NOMO-1 (cell line): ENCODE data around the gene TNFRSF9.
"Not testable (repeated sequence)": the region's sequence is repeated elsewhere in the genome, so short reads cannot be mapped to it uniquely, and the experiment has no call there.

ENCODE experiments used
- DNase-seq, 2 experiments: peaks; one replicate each; lab custom pipeline; 2025; ENCODE audit not compliant: unreplicated experiment in 2 of 2; lab: John Stamatoyannopoulos, UW

The TNFRSF9 gene

DNA sequence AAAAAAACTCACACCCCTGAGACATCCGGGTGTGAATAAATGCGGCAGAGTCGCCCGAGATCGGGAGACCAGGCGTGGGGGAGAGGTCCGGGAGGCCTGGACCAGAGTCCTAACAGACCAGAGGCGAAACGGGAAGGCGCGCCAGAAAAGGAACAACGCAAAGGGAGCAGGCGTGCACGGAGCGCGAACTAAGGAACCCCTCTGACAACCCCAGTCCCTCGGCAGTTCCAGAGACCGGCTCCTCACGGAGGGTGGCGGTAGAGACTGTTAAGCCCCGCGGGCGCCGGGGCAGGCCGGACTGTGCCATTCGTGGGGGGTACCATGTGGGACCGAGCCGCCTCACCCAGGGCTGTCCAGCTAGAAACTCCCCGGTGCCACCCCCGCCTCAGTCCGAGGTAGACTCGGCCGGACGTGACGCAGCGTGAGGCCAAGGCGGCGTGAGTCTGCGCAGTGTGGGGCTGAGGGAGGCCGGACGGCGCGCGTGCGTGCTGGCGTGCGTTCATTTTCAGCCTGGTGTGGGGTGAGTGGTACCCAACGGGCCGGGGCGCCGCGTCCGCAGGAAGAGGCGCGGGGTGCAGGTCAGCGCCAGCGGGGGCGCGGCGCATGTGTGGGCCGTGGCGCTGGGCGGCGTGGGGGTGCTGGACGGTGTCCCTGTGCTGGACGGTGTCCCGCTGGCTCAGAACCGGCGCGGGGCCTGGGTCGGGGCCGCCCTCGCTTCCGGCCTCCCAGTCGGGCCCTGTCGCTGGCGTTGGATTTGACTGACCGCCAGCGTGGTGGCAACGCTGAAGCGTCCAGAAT lies 20.8 kb upstream of the TNFRSF9 start, which contains the start of gene PARK7:
Gene PARK7, plus strand, starts transcription at position 496 of the 798 bp plus-strand sequence. CDS start 1,075 bp downstream, outside the sequence.
- DNase-seq: peak; percentile 98 to 99

DNA sequence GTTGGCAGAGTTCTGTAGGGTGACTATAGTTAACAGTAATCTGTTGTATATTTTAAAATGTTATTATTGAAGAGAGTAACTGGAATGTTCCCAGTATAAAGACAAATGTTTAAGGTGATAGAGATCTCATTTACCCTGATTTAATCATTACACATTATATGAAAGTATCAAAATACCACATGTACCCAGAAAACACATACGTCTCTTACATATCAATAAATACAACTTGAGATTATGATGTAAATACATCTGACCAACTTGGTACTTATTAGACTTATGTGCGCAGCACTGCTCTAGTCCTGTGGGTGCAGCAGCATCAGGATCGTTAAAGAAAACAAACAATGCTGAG lies 20.2 kb upstream of the TNFRSF9 start:
- DNase-seq: no peak

DNA sequence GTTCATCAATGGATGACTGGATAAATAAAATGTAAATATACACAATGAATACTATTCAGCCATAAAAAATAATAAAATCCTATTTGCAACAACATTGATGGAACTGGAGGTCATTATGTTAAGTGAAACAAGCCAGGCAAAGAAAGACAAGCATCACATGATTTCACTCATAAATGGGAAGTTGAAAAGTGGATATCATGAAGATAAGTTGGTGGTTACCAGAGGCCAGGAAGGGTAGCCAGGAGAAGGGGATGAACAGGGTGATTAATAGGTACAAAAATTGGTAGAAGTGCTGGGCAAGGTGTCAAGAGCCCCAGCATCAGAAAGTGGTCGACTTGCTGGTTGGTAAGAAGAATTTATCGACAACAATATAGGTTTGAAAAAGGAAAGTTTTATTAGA lies 19.5 kb upstream of the TNFRSF9 start:
- DNase-seq: peak in 1 of 2 experiments; percentile 26

DNA sequence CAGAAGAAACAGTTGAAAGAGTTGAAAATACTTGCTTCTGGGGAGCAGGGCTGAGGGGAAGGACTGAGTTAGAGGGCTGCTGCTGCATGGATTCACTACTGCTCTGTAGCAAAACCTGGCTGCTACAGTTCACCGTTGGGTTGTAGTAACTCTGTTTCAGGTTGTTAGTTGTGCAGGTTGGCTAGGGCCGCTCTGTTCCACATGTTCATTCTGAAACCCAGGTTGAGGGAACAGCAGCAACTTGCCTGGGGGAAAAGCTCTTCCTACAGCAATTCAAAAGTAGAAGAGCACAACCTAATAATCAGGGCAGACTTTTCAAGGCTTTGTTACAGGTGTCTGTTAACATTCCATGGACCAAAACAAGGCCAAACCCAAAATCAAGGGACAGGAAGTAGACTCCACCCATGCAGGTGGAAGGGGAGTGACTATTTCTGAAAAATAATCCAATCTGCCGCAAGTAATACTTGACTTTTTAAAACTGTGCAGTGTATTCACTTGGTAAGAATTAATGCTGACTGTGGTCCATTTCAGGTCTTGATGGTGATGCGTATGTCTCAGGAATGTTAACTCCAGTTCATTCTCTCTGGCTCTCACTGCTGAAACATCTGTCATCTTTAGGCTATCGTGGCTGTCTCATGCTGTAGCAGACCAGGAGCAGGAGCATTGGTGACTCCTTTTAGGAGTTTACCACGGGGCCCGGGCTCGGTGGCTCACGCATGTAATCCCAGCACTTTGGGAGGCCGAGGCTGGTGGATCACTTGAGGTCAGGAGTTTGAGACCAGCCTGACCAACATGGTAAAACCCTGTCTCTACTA lies 15.8 kb upstream of the TNFRSF9 start:
- DNase-seq: no peak

DNA sequence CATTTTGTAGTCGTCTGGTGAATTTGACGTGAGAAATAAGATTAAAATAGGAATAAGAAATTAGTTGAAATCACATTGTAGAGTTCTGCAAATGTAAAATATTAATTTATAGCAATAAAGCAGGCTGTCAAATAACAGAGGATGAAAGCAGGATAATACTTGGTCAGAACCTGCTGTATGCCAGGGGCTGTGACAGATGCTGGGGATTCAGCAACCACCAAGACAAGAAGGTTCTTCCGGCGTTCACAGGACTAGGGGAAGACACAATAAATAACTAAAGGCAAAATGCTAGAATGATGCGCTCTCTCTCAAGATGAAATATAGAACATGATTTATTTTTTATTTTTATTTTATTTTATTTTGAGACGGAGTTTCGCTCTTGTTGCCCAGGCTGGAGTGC lies 14.0 kb upstream of the TNFRSF9 start:
- peak in 1 of 2 experiments; percentile 23 for DNase-seq

DNA sequence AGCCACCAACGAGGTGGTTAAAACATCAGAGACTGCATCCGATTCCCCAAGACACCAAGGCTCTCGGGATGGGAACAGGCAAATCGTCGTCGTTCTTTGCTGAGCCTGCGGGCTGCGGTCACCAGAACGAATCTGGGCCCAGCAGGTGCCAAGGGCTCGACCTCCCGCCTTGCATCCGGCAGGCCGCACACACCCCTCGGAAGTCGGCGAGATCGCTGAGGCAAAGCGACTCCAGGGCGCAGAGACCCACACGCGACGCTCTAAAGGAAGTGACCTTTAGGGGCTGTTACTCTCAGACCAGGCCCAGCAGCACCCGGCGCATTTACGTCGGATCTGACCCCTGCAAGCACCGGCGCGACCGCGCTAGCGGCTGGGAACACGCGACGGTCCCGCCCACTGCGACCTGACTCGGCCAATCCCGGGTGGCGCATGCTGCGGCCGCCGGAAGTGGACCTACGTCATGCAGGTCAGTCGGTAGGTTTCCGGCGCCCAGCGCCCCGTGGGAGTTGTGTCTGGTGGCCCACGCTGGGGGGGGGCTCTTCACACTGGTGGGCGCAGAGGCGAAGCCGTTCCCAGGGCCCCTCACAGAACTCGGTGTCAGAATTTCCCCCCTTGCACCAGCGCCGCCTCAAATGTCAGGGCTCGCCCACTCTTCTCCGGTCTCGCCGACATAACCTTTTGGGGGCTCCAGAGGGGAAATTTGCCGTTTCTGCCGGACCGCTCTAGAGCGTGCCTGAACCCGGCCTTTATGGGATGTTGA lies 13.4 kb upstream of the TNFRSF9 start:
- peak; percentile 93 to 97 for DNase-seq

DNA sequence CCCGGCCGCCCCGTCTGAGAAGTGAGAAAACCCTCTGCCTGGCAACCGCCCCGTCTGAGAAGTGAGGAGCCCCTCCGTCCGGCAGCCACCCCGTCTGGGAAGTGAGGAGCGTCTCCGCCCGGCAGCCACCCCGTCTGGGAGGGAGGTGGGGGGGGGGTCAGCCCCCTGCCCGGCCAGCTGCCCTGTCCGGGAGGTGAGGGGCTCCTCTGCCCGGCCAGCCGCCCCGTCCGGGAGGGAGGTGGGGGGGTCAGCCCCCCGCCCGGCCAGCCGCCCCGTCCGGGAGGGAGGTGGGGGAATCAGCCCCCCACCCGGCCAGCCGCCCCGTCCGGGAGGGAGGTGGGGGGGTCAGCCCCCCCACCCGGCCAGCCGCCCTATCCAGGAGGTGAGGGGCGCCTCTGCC lies 12.2 kb upstream of the TNFRSF9 start:
- not testable (repeated sequence) for DNase-seq

DNA sequence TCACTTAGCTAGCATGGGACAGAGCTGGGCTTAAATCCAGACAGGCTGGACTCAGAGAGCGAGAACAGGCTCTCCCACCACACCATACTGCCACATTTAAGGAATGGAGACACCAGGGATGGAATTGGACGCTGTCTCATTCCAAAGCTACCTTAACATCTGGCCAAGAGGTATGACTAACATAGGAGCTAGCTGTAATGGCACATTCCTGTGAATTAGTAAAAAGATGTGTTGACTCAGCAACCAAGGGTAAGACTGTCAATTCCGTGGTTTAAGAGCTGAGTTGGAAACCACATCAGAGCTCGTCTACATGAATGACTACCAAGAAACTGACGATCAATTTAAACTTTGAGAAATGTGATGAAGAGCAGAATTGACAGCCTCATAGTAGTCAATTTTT lies 8.3 kb upstream of the TNFRSF9 start:
- no peak for DNase-seq

DNA sequence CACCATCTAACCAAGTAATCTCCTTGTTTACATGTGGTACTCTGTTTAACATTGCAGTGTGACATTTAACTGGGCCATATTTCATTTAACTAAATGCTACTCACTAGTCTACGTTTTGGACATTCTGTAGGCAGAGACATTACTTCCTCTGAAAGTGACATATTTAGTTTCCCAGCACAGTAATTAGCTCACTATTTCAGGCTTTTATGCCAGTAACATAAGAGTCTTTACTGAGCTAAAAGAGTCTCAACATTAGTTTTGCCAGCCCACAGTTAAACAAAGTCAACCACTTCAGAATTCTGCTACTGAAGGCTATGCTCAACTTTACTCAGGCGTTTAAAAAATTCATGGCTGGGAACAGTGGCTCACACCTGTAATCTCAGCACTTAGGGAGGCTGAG lies 2.6 kb upstream of the TNFRSF9 start:
- DNase-seq: peak in 1 of 2 experiments; percentile 25

DNA sequence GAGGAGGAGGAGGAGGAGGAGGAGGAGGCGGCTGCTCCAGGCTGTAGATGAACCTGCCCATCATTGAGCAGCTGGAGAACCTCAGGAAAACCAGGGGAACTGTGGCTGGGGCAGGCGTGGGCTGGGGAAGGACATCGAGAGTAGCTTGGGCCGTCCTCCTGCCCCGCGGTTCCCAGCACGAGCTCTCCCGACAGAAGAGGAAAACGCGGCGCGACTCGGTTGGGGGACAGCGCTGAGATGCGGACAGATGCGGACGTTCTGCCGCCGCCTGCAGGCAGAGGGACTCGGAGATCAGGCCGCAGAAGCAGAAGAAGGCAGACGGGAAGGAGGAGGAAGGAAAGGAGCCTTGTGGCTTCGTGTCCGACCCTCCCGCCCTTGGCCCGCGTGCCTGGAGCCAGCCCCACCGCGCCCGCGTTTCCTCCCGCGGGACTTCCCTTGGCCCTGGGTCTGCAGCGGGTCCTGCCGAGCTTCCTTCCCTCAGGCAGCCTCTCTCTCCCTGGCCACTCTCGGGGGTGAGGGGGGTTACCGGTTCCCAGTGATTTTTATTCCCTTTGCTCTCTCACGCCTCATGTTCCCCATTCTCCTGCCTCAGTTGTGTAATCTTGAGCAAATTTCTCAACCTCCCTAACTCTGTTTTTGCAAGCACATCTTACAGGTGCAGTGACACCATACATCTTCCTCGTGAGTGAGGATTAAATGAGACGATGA lies 1.7 kb upstream of the TNFRSF9 start:
- DNase-seq: peak; percentile 73 to 77

DNA sequence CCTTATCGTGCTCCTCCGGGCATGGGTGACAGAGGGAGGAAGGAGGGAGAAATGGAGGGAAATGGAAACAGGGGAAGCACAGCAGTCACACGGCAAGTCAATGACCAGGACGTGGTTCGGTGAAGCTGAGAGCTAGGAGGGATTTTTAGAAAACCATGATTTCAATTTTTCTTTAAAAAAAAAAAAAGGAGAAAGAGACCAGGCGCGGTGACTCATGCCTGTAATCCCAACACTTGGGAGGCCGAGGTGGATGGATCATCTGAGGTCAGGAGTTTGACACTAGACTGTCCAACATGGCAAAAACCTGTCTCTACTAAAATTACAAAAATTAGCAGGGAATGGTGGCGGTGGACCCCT lies 776 bp upstream of the TNFRSF9 start:
- peak in 1 of 2 experiments; percentile 21 for DNase-seq

DNA sequence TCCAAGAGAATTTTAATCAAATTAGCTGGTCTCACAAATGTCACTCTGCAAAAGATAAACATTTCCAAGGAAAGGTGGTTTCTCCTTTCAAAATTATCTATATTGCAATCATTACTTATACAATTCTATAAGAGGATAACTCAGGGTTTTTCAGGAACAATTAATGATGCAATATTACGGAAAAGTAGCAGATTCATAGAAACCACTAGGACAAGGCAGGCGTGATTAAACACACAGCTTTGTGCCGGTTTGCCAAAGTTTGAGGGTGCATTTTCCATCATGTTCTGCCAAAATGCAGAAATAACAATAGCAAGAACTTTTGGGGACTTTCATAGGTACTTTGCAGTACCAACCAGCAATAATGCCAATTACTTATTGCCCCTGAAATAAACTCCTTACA lies 605 bp downstream of the TNFRSF9 start:
- DNase-seq: no peak

DNA sequence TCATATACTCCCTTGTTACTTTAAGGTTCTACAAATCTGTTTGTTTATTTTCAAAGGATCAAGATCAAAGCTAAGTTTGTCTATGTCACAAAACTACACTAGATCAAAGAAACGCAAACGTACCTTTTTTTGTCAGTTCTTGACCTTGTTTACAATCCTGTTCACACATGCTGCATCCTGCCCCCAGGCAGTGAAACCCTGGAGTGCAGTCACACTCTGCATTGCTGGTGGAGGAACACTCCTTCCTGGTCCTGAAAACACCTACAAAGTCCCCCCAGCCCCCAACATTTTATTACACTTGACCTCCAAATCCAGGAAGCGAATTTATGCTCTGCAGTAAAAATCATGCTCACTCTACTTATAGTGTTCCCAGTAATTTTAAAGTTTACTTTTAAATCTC lies 2.6 kb downstream of the TNFRSF9 start:
- no peak for DNase-seq

DNA sequence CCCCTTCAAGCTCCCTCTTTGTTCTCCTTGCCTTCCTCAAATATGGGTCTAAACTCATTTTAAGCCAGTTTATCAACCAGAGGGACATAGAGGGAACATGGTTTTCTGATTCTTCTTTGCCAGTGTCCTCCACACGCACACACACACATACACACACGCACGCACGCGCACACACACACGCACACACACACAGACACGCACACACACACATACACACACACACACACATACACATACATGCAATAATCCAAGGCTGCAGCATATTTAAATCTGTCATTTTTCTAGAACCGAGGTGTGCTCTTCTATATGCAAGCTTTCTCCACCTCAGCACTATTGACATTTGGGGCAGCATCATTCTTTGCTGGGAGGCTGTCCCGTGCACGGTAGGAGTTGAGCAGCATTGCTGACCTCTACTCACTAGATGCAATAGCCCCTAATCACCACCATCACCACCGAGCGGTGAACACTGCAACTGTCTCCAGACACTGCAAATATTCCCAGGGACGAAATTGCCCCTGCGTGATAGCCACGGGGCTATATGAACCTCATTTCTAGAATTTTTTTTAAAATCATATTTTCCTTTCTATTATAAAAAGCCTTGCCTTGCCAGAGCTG lies 8.0 kb downstream of the TNFRSF9 start:
- DNase-seq: no peak

DNA sequence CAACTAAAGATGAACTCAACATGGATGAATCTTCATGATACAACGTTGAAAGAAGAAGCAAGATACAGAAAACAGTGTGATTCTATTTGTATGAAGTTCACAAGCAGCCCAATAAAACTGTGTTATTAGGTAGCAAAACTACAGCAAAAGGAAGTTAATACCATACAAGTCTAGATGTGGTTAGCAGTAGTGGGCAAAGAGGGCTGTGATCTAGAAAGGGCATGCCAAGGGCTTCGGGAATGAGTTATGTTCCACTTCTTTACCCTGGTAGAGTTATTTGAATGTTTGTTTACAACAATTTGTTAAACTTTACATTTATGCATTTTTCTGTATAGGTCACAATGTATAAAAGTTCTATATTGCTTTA lies 9.2 kb downstream of the TNFRSF9 start:
- no peak for DNase-seq

DNA sequence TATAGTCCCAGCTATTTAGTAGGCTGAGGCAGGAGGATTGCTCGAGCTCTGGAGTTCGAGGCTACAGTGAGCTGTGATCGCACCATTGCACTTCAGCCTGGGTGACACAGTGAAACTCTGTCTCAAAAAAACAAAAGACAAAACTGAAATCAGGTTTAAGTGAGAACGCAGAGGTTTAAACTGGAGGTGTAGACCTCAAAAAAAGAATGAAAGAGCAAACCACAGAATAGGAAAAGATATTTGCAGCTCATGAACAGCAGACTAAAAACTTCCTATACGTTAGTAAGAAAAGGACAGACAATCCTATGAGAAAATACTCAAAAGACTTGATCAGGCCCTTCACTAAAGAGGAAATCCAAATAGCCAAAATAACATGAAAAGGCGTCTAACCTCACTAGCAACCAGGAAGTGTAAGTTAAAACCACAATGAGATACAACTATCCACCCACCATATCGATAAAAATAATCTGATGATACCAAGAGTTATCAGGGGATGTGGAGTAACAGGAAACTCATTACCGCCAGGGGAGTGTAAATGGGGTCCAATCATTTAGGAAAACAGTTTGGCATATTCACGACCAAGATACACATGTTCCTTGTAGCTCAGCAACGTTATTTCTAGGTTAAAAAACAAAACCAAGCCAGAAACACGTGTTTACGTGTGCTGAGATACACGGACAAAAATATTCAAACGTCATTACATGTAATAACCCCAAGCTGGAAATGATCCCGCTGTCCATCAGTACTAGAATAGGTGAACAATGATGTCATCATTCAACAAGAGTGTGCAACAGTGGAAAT lies 9.8 kb downstream of the TNFRSF9 start:
- DNase-seq: peak in 1 of 2 experiments; percentile 37

DNA sequence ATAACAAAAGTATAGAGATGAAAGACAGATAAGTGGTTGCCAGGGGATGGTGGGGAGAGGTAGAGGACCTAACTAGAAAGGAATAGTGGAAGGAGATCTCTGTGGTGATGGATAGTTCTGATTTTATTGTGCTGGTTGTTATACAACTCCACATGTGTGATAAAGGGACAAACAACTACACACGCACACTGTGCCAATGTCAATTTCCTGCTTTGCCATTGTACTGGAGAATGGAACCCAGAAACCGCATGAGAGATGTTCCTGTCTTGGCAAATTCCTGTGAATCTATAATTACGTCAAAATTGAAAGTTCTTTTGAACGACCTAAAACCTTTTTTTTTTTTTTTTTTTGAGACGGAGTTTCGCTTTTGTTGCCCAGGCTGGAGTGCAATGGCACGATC lies 11.0 kb downstream of the TNFRSF9 start:
- no peak for DNase-seq

DNA sequence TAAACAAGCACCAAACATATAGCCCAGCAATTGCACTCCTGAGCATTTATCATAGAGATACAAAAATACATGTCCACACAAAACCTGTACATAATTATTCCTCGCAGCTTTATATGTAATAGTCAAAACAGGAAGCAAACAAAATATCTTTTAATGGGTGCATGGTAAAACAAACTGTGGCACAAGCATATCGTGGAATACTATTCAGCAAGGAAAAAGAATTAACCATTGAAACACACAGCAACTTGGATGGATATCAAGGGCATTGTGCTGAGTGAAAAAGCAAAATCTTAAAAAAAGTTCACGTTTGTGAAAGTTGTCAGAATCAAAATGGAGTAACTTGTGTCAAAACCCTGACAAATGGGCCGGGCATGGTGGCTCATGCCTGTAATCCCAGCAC lies 12.4 kb downstream of the TNFRSF9 start:
- no peak for DNase-seq

DNA sequence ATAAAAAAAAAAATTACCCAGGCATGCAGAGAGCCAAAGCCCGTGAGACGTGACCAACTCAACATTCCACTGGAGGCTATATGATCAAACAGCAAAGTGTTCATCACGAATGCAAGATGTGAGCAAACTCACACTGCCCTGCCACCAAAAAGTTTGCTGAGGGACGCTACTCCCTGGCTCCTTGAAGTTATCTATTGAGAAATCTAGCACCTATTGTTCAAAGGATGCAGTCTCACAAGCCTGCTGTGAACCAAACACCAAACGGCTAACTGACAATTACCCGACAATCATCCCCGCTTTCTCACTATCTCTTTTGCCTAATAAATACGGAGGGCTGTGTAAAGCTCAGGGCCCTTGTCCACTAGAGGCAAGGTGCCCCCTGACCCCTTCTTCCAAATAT lies 13.6 kb downstream of the TNFRSF9 start:
- DNase-seq: not testable (repeated sequence)

DNA sequence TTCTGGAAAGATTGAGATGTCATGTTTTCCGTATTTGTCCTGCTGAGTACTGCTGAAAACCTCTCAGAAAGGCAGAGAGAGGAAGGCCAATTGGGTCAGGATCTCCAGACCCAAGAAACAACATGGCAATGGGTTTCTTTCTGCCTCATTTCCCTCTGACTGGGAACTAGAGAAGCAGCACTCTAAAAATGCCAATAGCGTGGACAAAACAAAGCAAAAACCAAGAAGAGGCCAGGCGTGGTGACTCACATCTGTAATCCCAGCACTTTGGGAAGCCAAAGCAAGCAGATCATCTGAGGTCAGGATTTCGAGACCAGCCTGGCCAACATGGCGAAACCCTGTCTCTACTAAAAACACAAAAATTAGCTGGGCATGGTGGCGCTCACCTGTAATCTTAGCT lies 18.3 kb downstream of the TNFRSF9 start:
- no peak for DNase-seq
